GOT3 (cell line): ENCODE results near the gene ECM1.
A peak's percentile ranks its signal among the peaks of the same experiment; 100 is the strongest.

ENCODE experiments used
- DNase-seq: peaks from one replicate; lab custom pipeline; 2025; ENCODE audit warnings: mixed read lengths; lab: John Stamatoyannopoulos, UW

ECM1 gene

GRCh38 chr1:150512846-150513245 lies 4.9 kb downstream of the ECM1 start:
- no peak for DNase-seq

DNA sequence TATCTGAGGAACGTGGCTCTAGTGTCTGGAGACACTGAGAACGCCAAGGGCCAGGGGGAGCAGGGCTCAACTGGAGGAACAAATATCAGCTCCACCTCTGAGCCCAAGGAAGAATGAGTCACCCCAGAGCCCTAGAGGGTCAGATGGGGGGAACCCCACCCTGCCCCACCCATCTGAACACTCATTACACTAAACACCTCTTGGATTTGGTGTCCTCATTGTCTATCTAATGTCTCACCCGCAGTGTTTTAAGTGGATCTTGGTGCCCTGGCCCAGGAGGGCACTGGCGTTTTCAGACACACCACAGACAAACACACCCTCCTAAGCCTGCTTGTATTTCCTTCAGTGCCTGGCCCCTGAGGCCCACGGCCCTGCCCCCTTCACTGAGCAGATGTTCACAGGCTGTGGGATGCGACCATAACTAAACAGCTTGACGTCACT lies 5.5 kb downstream of the ECM1 start:
- DNase-seq, result no peak

- no peak for DNase-seq
Observed at GRCh38 chr1:150514260-150514659, 6.4 kb downstream of the ECM1 start.

DNA sequence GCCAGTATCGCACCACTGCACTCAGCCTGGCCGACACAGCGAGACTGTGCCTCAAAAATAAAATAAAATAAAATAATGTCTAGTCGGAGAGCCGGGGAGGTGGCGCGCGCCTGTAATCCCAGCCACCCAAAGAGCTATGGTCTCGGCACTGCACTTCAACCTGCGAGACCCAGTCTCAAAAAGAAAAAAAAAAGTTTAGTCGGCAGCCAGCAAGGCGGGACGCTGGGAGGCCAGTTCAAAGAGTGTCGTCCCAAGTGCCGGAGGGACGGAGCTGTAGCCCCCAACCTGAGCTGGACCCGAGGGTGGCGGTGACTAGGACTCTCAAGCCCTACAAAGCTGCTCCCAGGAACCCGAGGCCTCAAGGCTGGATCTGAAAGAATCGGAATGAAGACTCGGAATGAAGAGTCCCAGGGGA lies 7.0 kb downstream of the ECM1 start:
- DNase-seq, result no peak

- DNase-seq, result peak; percentile 90
Observed at GRCh38 chr1:150515328-150516049, 7.6 kb downstream of the ECM1 start, which contains the start of gene FALEC. TSS of gene FALEC (plus strand) at chr1:150515752.

DNA sequence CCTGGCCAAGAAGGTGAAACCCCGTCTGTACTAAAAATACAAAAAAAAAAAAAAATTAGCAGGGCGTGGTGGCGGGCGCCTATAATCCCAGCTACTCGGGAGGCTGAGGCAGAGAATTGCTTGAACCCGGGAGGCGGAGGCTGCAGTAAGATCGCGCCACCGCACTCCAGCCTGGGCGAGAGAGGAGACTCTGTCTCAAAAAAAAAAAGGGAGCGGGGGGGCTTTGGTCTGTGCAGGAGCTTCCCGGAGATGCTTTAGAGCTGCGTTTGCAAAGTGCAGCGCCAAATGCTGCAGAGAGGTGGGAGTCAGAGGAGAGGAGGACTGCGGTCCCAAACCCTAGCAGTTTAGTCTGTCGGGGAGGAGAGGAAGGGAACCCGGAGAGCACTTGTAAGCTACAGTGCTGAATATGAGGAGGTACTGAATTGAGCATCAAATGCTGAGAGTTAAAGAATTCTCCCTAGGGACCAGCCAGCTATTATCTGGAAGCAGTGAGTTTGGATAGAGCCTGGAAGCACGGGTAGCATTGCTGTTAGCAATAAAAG lies 8.2 kb downstream of the ECM1 start:
- no peak for DNase-seq

DNA sequence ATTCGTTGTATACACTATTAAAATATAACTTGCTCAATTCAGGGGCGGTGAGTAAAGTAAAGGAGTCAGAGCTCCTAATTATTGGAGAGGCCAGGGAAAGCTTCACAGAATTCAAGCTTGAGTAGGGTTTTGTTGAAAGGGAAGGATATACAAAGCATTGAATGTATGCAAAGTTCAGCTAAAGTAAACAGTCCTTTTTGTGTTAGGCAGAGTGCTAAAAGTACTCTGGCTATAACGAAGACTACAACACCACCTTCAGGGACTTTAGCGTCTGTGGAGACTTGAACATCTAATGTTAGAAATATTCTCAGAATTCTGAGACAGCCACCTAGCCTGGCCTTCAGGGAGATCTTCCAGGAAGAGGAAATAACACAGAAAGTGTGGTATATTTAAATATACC lies 8.7 kb downstream of the ECM1 start:
- no peak for DNase-seq

GRCh38 chr1:150521196-150521968 lies 13.5 kb downstream of the ECM1 start:
- DNase-seq, result no peak

- DNase-seq, result no peak
Observed at GRCh38 chr1:150525348-150525747, 17.4 kb downstream of the ECM1 start.

- DNase-seq, result no peak
Observed at GRCh38 chr1:150528196-150528595, 20.3 kb downstream of the ECM1 start.

- DNase-seq, result no peak
Observed at GRCh38 chr1:150529017-150529416, 21.1 kb downstream of the ECM1 start.

DNA sequence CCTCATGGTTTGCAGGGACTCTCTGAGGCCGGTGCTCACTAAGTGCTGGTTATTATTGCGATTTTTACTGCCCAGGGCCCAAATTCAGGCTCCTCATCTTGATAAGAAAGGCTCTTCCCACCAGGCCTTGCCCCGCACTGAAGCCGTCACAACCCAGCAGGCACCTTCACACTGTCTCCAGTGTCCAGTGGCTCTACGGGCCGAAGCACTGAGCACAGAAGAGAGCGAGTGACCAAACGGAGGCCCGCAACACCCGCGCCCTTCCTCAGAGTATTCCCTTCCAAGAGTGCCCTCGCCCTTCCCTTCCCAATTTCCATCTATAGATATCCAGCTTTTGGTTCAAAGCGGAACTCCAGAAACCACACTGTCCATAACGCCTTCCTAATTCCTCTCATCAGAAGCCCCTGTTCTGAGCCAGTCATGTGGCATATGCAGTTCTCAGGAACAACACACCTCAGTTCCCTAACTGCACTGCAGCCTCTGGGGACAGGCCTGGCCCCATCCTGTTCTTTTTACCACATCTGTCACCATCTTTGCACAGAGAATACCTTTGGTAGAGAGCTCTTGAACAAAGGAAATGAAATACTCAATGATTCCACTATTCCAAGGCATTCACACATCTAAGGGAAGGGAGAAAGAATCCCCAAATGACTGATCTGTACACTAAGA lies 22.7 kb downstream of the ECM1 start:
- DNase-seq, result no peak

- DNase-seq, result no peak
Observed at GRCh38 chr1:150532860-150533259, 25.0 kb downstream of the ECM1 start.

DNA sequence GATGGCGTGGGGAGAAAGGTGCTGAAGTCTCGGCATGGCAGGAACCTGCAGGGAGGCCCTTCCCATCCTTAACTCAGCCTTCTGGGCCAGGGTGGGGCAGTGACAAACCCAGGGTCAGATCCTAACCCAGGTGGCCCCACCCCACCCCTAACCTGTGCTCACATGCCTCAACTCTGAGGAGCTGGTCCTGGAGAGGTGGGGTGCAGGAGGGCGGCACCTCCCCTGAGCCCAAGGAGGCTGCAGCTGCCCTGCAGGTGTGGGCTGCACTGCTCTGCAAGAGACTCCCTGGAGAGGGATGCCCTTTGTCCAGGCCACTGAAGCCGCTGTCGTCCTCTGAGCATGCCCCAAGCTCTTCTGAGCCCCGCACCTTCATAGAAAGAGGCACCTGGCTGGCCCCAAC lies 26.1 kb downstream of the ECM1 start:
- no peak for DNase-seq

DNA sequence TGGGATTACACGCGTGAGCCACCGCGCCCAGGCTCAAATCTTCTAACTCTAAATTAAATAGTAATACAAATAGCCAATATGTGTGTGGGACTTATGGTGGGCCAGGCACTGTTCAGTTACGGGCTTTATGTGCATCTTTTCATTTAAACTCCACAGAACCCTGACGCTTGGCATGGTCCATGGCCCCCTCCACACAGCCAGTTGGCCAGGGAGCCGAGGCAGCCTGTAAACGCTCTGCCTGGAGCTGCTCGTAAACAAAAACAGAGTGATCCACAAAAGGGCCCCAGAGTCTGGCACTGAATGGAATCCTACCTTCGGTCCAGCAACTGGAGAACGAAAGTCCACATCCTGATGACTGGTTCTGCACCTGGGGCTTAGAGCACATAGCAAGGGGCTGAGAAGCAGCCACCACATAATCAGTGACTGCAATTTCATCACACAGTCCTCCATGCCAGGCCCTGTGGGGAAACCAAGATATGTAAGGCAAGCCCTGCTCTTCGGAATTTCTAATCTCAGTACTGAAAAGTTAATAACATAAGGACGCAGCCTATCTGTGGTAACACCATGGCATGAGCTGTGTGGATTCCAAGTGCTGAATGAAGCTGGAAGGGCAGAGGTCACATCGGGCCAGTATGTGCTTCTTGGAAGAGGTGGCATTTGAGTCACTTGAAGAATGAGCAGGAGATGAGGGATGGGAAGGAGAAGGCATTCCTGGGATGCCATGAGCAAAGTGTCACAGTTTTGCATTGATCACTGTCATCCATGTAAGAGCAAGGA lies 27.8 kb downstream of the ECM1 start:
- no peak for DNase-seq

DNA sequence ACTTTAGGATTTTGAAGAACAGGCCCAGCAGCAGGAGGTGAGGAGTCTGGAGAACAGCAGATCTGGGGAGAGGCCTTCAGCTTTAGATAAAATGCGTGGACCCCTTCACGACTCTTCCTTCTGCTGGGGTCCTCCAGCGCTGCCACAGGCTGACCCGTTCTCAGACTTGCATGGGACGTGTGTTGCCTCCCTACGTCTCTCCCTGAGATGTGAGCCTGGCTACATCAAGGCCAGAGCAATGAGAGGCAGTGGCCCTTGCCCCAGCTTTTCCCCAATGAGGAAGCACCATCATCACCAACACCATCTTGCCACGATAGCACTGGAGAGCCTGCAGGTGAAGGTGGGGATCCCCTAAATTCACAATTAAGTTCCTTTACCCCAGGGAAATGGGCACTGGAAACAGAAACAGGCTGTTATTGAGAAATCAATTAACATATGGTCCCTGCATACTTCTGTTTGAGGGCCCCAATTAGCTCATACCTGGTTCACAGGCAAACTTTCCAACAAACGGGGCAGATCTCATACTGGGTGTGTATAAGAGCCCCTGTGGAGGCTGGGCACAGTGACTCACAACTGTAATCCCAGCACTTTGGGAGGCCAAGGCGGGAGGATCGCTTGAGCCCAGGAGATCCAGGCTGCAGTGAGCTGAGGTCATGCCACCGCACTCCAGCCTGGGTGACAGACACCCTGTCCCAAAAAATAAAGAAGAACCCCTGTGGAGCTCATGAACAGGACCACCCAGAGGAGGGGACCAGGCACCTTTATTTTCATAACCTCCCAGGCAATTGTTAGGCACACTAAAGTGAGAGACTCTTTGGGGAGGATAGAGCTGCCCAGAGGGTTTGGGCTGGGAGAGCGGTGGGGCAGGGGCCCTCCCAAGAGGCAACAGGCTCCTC lies 29.2 kb downstream of the ECM1 start:
- no peak for DNase-seq

- DNase-seq, result no peak
Observed at GRCh38 chr1:150537732-150538684, 30.1 kb downstream of the ECM1 start.

- DNase-seq, result no peak
Observed at GRCh38 chr1:150543500-150544143, 35.7 kb downstream of the ECM1 start.

GRCh38 chr1:150544204-150544603 lies 36.3 kb downstream of the ECM1 start:
- DNase-seq, result no peak
